GM12865 (cell line): Measurements from ENCODE around the gene UBA1.

ENCODE experiments used
- DNase-seq: peaks from one replicate; pipeline ENCODE4 v3.0.0; 2010; ENCODE audit warnings: low read depth
- H3K4me3 ChIP-seq: 2 replicates; pipeline ENCODE4 v1.5.1; 2011; ENCODE audit warnings: mild to moderate bottlenecking, low read depth, low read length, control low read depth
- CTCF ChIP-seq: IDR thresholded peaks from 2 replicates; pipeline ENCODE4 v1.5.1; 2011; ENCODE audit warnings: low read length, control low read depth, low read depth, inconsistent platforms; ENCODE audit not compliant: insufficient read depth; ENCODE audit errors: missing control alignments

UBA1 gene

GRCh38 chrX:47217121-47217851, 23.7 kb downstream of the UBA1 start:
- peak overlapping the region; percentile 47 for H3K4me3 ChIP-seq

GRCh38 chrX:47217852-47218279, 24.2 kb downstream of the UBA1 start:
- TF ChIP-seq CTCF, result no peak
- H3K4me3 ChIP-seq, result peak overlapping the region; percentile 87
- peak; percentile 98 for DNase-seq

More at GRCh38 chrX:47217121-47217851, 23.7 kb downstream of the UBA1 start:
- DNase-seq, result no peak
- no peak for TF ChIP-seq CTCF

- H3K4me3 ChIP-seq, result peak within 1 kb of the TSS; percentile 87
- DNase-seq, result peak; percentile 87
- TF ChIP-seq CTCF, result no peak
Observed at GRCh38 chrX:47218280-47218919, 24.8 kb downstream of the UBA1 start, which contains the start of gene CDK16. TSS of gene CDK16 (plus strand) at chrX:47218681. CDS start at chrX:47223558, 4,877 bp downstream.

- DNase-seq, result peak; percentile 50
- peak overlapping the region; percentile 87 for H3K4me3 ChIP-seq
- TF ChIP-seq CTCF, result no peak
Observed at GRCh38 chrX:47218920-47219815, 25.5 kb downstream of the UBA1 start.

GRCh38 chrX:47221756-47222155, 28.1 kb downstream of the UBA1 start:
- TF ChIP-seq CTCF, result no peak
- no peak overlapping the region for H3K4me3 ChIP-seq
- no peak for DNase-seq

- no peak for TF ChIP-seq CTCF
- H3K4me3 ChIP-seq, result no peak overlapping the region
- DNase-seq, result no peak
Observed at GRCh38 chrX:47222751-47223350, 29.2 kb downstream of the UBA1 start.
